GM10266 (cell line): ENCODE data around the gene COL7A1.

Source experiments
- DNase-seq: peaks from one replicate; pipeline ENCODE4 v3.0.0; 2012; ENCODE audit errors: extremely low spot score
- TF ChIP-seq, protein P1 (sequence below): IDR thresholded peaks from 2 replicates; pipeline ENCODE4 v1.5.1; 2012; ENCODE audit warnings: mild to moderate bottlenecking, low read depth; ENCODE audit not compliant: control insufficient read depth, insufficient read depth; ENCODE audit errors: missing control alignments

The COL7A1 gene

DNA sequence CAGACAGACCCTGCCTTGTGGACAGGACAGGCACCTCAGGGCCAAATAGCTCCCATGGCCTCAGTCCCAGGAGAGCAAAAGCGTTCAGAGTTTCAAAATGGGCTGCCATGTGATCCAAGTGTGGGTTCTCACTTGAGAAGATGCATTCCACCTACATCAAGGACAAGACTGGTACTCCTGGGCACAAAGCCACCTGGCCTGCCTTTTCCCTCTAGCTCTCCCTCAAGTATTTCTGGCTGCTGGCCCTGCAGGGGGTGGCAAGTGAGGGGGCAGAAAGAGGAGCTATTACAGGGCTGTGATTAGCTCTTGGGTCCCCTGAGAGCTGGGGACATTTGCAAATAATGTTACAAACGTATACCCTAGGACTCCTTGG is 6.5 kb upstream of the COL7A1 start:
- DNase-seq = no peak
- TF ChIP-seq, protein P1, sequence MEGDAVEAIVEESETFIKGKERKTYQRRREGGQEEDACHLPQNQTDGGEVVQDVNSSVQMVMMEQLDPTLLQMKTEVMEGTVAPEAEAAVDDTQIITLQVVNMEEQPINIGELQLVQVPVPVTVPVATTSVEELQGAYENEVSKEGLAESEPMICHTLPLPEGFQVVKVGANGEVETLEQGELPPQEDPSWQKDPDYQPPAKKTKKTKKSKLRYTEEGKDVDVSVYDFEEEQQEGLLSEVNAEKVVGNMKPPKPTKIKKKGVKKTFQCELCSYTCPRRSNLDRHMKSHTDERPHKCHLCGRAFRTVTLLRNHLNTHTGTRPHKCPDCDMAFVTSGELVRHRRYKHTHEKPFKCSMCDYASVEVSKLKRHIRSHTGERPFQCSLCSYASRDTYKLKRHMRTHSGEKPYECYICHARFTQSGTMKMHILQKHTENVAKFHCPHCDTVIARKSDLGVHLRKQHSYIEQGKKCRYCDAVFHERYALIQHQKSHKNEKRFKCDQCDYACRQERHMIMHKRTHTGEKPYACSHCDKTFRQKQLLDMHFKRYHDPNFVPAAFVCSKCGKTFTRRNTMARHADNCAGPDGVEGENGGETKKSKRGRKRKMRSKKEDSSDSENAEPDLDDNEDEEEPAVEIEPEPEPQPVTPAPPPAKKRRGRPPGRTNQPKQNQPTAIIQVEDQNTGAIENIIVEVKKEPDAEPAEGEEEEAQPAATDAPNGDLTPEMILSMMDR = no peak

DNA sequence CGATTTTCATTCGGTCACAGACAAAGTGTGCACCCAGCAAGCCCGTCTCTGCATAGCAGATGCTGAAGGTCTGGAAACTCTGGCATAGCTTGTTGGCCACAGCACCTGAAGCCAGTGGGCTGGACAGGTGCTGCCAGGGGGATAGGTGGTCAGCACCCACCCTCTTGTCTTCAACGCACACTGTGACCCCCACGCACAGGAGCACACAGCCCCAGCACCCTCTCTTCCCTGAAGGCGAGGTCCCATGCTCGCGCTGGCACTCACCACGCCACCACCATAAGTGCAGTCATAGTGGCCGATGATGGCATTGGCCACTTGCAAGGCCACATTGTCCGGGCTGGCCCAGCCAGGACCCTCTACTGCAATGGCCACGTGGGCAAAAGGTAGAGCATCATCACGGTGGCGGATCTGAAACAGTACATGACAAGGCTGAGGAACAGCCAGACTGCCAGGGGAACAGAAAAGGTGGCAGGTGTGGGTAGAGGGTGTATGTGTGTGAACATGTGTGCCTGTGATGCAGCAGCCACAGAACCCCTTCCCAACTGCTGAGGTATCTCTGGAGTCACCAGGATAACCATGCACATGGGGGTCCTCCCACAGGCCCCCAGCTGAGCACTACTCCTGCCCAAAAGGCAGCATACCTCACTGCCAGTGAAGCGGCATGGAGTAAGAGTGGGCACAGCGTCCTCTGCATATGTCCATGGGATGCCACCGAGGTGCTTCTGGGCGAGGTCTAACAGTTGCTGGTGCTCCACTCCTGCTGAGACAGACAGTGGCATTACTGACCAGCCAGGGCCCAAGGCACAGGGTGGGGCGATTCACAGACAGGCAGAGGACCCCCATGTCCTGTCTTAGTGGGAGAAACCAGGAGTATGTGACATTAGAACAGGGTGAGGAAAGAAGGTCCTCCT is 5.8 kb upstream of the COL7A1 start:
- DNase-seq = no peak
- TF ChIP-seq, protein P1 = no peak

DNA sequence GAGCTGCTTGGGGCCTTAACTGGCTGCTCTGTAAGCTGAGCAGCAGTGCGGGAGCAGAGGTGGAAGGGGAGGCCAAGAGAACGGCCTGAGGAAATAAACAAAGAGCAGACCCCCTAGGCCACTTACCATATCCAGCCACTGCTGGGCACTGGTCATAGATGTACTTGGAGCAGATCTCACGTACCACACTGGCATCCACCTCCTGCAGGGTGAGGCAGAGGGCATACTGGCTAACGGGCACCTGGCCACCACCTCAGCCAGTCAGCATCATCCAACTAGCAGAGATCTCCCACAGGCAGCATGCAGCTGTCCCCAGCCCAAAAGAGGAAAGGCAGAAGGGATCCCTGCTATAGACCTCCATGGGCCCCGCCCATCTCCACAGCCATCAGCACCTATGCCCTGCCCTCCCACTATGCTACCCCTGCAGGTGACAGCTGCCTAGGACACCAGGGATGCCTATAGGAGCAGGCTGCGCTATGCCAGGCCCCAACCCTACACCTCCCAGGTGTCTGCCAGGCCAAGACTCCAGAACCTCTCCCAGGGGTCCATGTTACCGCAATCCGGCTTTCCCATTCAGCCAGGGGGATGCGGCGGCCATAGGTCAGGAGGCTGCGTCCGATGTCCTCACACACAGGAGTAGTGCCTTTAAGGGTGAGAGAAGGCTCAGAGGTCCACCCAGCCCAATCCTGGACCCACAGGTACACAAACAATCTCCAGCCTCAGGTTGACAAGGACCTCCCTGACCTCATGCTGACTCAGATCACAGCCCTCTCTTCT is 4.6 kb upstream of the COL7A1 start:
- DNase-seq = no peak
- TF ChIP-seq, protein P1 = no peak

DNA sequence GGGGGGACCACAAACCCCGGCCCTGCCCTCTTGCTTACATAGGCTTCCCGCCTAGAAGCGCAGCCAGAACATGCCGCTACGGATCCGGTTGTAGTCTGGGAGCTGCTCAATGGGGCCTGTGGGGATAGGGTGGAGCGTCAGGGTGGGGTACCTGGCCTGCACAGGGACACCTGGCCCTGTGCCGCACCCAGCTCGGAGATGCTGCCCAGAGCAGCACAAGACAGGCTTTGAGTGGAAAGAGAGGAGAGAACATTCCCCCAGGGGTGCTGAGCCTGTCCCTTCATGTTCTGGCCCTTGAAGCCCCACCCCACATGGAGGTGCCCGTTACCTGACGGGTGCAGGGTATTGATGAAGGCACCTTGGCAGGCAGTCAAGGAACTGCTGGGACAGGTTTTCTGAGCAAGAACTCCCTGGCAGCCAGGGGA is 4.0 kb upstream of the COL7A1 start:
- no peak for DNase-seq
- TF ChIP-seq, protein P1 = no peak

DNA sequence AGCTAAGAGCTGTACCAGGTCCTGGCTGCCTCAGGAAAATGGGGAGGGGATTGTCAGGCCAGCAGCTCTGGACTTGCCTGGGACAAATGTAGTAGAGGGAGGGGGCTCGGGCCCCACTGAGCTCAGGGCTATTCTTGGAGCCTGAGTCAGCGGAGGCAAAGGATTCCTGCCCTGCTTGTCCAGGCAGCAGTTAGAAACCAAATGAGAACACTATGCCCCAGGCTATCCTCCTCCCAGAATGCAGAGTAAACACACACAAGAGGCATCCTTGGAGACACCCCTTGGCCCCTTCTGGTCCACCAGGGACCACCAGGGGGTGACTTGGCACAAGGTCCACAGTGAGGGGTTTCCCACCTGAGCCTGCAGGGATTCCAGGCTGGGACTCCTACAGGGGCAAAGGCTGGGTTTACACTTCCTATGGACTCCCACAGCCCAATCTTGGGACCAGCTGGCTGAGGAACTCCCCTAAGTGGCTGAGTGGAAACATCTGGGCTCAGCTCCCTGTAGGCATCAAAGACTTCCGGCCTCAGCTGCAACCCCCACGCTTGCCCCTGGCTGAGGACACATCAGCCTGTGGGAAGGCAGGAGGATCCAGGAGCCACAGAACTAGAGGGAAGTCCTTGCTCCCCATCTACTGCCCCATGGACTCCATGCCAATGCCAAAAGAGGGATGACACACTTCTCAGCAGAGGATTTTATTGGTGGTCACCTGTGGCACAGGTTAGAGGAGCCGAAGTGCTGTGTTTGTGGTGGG is 3.4 kb upstream of the COL7A1 start:
- DNase-seq = no peak
- TF ChIP-seq, protein P1 = no peak

DNA sequence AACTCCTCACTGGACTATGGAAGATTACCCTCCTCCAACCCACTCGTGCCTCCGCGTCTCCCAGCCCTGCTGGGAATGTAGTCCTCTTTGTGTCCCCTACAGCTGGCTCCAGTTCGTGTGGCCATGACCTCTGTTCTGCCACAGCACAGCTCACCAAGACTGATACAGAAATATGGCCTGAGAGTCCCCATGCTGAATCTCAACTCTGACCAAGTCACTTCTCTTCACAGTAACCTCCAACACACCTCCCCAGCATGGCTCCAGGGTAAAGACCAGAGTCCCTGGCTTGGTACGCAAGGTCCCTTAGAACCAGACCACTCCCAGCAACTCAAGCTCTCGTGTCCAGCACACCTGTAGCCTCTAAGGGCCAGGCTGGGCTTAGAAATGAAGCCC is 2.3 kb upstream of the COL7A1 start:
- DNase-seq = no peak
- TF ChIP-seq, protein P1 = no peak
